T follicular helper cell (primary cell): ENCODE results near the gene MYOM3.

Experiments used
- DNase-seq: peaks from one replicate; pipeline ENCODE4 v3.0.0-alpha.2; 2020; ENCODE audit warnings: low read depth

Gene MYOM3

GRCh38 chr1:24096009-24096738 lies 15.8 kb downstream of the MYOM3 start:
- DNase-seq: no peak

GRCh38 chr1:24095140-24095859 lies 16.6 kb downstream of the MYOM3 start:
- DNase-seq: no peak

GRCh38 chr1:24094554-24094953 lies 17.4 kb downstream of the MYOM3 start:
- DNase-seq: no peak

GRCh38 chr1:24093732-24094131 lies 18.2 kb downstream of the MYOM3 start:
- no peak for DNase-seq

- DNase-seq: no peak
Measured at GRCh38 chr1:24092979-24093378, 19.0 kb downstream of the MYOM3 start.

GRCh38 chr1:24091971-24092482 lies 19.9 kb downstream of the MYOM3 start:
- DNase-seq: no peak

GRCh38 chr1:24090736-24091135 lies 21.2 kb downstream of the MYOM3 start:
- no peak for DNase-seq

GRCh38 chr1:24089743-24090555 lies 22.0 kb downstream of the MYOM3 start:
- no peak for DNase-seq

GRCh38 chr1:24089027-24089742 lies 22.8 kb downstream of the MYOM3 start:
- no peak for DNase-seq

- DNase-seq: no peak
Measured at GRCh38 chr1:24086466-24086865, 25.5 kb downstream of the MYOM3 start.

- no peak for DNase-seq
Measured at GRCh38 chr1:24085546-24085945, 26.4 kb downstream of the MYOM3 start.

- no peak for DNase-seq
Measured at GRCh38 chr1:24085007-24085406, 26.9 kb downstream of the MYOM3 start.

GRCh38 chr1:24084050-24084449 lies 27.9 kb downstream of the MYOM3 start:
- DNase-seq: no peak

- DNase-seq: no peak
Measured at GRCh38 chr1:24082372-24082771, 29.6 kb downstream of the MYOM3 start.

- DNase-seq: no peak
Measured at GRCh38 chr1:24081190-24081589, 30.7 kb downstream of the MYOM3 start.

GRCh38 chr1:24080131-24080530 lies 31.8 kb downstream of the MYOM3 start:
- no peak for DNase-seq

GRCh38 chr1:24077278-24077978 lies 34.5 kb downstream of the MYOM3 start:
- no peak for DNase-seq

GRCh38 chr1:24075946-24076345 lies 36.0 kb downstream of the MYOM3 start:
- DNase-seq: no peak

- no peak for DNase-seq
Measured at GRCh38 chr1:24075590-24075854, 36.4 kb downstream of the MYOM3 start.

GRCh38 chr1:24074817-24075589 lies 36.9 kb downstream of the MYOM3 start:
- DNase-seq: no peak

- DNase-seq: no peak
Measured at GRCh38 chr1:24074196-24074595, 37.7 kb downstream of the MYOM3 start.
